GM12892 (cell line): Measurements from ENCODE around the gene FYB1.

ENCODE experiments used
- POLR2A ChIP-seq: IDR thresholded peaks from 2 replicates; pipeline ENCODE4 v1.6.1; 2011; ENCODE audit warnings: low read depth, low read length, control low read depth
- POLR2AphosphoS5 ChIP-seq: IDR thresholded peaks from 2 replicates; pipeline ENCODE4 v1.6.1; 2011; ENCODE audit warnings: low read depth, low read length, control low read depth

DNA sequence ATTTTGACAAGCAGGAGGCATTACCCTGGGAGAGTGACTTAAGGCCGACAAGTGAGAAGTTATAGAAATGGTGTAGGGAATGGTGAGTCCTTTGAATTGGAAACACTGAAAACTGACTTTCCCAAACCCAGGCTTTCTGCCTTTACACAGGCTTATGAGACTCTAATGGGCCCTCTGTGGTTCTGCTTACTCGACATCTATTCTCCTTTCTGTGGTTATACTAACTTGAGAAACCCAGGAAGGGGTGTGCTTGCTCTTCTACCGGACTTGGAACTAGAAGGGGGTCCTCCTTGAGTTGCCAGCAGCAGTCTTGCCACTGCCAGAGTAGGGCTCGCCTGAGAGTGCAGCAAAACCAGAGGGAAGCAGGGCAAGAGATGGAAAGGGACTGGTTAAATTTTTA is 63.3 kb downstream of the FYB1 start:
- TF ChIP-seq POLR2A, result no peak
- TF ChIP-seq POLR2AphosphoS5, result no peak
